RWPE2 (cell line): Measurements from ENCODE around the gene GPR68.

Experiments
- ATAC-seq: fragments of 200-7000 bp; cut with Tn5 transposase; 3 replicates; pipeline ENCODE4 v1.9.1; 2021; ENCODE audit warnings: low read depth
- DNase-seq: peaks from one replicate; pipeline ENCODE4 v3.0.0-alpha.2; 2020; ENCODE audit warnings: low spot score
- H3K27ac ChIP-seq: fragments of 450-650 bp; 2 replicates; pipeline ENCODE4 v1.5.1; 2017; ENCODE audit warnings: mild to moderate bottlenecking; ENCODE audit not compliant: poor library complexity, severe bottlenecking
- H3K27me3 ChIP-seq: fragments of 250-450 bp; sonication (Bioruptor Pico); 2 replicates; pipeline ENCODE4 v1.5.1; 2021; ENCODE audit warnings: mild to moderate bottlenecking, moderate library complexity; ENCODE audit not compliant: insufficient read depth, poor library complexity, severe bottlenecking
- H3K36me3 ChIP-seq: fragments of 250-450 bp; sonication (Bioruptor Pico); 2 replicates; pipeline ENCODE4 v1.5.1; 2020; ENCODE audit warnings: low read depth, mild to moderate bottlenecking, moderate library complexity
- H3K4me1 ChIP-seq: fragments of 250-450 bp; sonication (Bioruptor Pico); 2 replicates; pipeline ENCODE4 v1.5.1; 2021; ENCODE audit warnings: mild to moderate bottlenecking, moderate library complexity; ENCODE audit not compliant: insufficient read depth, poor library complexity, severe bottlenecking
- H3K4me3 ChIP-seq: fragments of 250-450 bp; sonication (Bioruptor Pico); 2 replicates; pipeline ENCODE4 v1.5.1; 2021; ENCODE audit warnings: mild to moderate bottlenecking, moderate library complexity; ENCODE audit not compliant: severe bottlenecking
- H3K9me3 ChIP-seq: fragments of 250-450 bp; sonication (Bioruptor Pico); 2 replicates; pipeline ENCODE4 v1.5.1; 2021; ENCODE audit warnings: mild to moderate bottlenecking, moderate library complexity; ENCODE audit not compliant: severe bottlenecking
- TF ChIP-seq, protein P1 (sequence below): fragments of 450-650 bp; IDR thresholded peaks from one replicate; pipeline ENCODE4 v1.5.1; 2017; ENCODE audit warnings: mild to moderate bottlenecking, moderate library complexity; ENCODE audit not compliant: poor library complexity, severe bottlenecking

GPR68 gene

DNA sequence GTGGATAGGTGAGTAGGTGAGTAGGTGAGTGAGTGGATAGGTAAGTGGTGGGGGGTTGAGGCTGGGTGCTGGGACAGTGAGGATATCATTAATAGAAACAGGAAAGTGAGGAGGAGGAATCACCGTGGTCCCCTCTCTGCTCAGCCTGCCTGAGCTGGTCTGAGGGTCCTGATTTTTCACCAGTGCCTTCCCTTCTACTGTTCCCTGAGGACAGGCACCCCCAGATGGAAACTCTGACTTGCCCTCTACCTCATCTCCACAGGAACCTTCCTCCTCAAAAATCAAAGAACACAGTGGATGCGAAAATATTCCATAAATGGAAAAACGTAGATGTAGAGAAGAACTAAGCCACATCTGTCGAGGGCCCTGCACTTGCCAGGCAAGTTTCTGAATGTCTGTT is 1.9 kb downstream of the GPR68 start:
- Histone ChIP-seq H3K27me3 (no peaks in the 10 kb centered on the region), H3K27ac (peak overlapping the region; percentile 73), H3K36me3 (no peaks in the 10 kb centered on the region), H3K4me1 (peaks cover 14% of the 10 kb centered on the region), H3K4me3 (no peak overlapping the region), H3K9me3 (peaks cover 2% of the 10 kb centered on the region)
- TF ChIP-seq, protein P1, sequence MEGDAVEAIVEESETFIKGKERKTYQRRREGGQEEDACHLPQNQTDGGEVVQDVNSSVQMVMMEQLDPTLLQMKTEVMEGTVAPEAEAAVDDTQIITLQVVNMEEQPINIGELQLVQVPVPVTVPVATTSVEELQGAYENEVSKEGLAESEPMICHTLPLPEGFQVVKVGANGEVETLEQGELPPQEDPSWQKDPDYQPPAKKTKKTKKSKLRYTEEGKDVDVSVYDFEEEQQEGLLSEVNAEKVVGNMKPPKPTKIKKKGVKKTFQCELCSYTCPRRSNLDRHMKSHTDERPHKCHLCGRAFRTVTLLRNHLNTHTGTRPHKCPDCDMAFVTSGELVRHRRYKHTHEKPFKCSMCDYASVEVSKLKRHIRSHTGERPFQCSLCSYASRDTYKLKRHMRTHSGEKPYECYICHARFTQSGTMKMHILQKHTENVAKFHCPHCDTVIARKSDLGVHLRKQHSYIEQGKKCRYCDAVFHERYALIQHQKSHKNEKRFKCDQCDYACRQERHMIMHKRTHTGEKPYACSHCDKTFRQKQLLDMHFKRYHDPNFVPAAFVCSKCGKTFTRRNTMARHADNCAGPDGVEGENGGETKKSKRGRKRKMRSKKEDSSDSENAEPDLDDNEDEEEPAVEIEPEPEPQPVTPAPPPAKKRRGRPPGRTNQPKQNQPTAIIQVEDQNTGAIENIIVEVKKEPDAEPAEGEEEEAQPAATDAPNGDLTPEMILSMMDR = no peak
- DNase-seq = no peak
- no peak for ATAC-seq

DNA sequence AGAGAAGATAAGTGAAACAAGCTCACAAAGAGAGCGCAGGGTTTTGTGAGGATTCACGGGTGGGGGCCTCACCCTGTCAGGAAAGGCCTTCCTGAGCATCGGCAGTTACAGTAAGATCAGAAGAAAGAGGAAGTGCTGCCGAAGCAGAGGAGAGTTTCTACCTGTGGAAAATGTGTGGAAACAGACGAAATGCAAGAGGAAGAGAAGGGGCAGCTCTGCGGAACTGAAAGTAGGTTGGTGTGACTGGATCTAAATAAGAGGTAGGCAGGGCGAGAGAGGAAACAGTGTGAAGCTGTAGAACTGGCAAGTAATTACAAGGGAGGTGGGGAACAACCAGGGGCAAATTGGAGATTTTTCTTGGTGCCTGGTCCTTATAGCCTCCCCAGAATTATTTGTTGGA is 2.6 kb downstream of the GPR68 start:
- DNase-seq = no peak
- TF ChIP-seq, protein P1 = no peak
- no peaks in the 10 kb centered on the region for H3K36me3 ChIP-seq

DNA sequence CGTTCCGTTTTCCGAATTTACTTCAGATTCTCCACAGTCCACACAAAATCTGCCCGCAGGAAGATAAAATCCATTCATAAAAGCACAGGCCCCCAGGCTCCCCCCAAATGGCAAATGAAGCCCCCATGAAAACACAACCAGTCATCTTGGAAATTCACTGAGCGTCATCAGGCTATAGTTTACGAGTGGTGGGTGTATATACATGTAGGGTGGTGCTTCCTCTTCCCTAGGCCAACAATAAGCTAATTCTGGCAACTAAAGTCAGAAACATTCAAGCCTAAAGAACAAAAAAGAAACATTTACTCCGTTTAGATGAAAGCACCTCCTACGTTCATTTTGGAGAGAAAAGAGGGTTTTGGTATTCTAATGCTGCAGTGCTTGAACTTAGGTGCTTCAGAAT is 5.8 kb downstream of the GPR68 start:
- H3K4me1 ChIP-seq = peaks cover 8% of the 10 kb centered on the region
- peaks cover 2% of the 10 kb centered on the region for H3K9me3 ChIP-seq
- H3K4me3 ChIP-seq = no peak overlapping the region
- TF ChIP-seq, protein P1 = no peak
- ATAC-seq (no peak), DNase-seq (no peak)
- H3K36me3 ChIP-seq = no peaks in the 10 kb centered on the region
- no peak overlapping the region for H3K27ac ChIP-seq
- H3K27me3 ChIP-seq = no peaks in the 10 kb centered on the region

More for the DNA sequence above, 2.6 kb downstream of the GPR68 start:
- no peak overlapping the region for H3K27ac ChIP-seq
- H3K4me1 ChIP-seq = peaks cover 14% of the 10 kb centered on the region
- H3K9me3 ChIP-seq = peaks cover 2% of the 10 kb centered on the region
- no peak for ATAC-seq
- no peaks in the 10 kb centered on the region for H3K27me3 ChIP-seq
- no peak overlapping the region for H3K4me3 ChIP-seq

DNA sequence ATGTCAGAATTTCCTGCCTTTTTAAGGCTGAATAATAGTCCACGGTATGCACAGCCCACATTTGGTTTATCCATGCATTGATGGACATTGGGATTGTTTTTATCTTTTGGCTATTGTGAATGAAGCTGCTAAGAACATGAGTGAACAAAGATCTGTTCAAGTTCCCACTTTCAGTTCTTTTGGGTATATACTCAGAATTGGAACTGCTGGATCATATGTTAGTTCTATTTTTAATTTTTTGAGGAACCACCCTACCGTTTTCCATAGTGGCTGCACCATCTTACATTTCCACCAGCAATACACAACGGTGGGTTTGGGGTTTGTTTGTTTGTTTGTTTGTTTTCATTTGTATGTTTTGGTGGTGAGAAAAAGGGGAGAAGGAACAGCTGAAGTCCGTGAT is 6.4 kb downstream of the GPR68 start:
- no peaks in the 10 kb centered on the region for H3K27me3 ChIP-seq
- H3K4me3 ChIP-seq = no peak overlapping the region
- H3K27ac ChIP-seq = no peak overlapping the region
- no peak for ATAC-seq
- no peak for DNase-seq
- H3K9me3 ChIP-seq = peaks cover 2% of the 10 kb centered on the region
- H3K36me3 ChIP-seq = no peaks in the 10 kb centered on the region
- H3K4me1 ChIP-seq = peaks cover 2% of the 10 kb centered on the region
- TF ChIP-seq, protein P1 = no peak

DNA sequence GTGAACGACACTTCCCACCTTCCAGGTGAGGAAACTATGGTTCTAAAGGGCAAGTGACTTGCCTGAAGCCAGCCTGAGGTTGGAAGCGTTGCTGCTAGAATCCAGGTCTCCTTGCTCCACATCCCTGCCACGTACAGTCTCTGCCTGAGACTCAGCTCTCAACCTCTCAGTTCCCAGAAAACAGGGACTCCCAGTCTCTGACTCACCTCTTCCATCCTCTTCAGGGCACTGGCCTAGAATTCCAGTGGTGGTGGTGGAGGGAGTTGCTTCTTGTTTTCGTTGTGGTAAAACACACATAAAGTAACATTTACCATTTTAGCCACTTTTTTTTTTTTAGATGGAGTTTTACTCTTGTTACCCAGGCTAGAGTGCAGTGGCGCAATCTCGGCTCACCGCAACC is 7.3 kb downstream of the GPR68 start:
- H3K36me3 ChIP-seq = no peaks in the 10 kb centered on the region
- no peaks in the 10 kb centered on the region for H3K27me3 ChIP-seq
- no peak overlapping the region for H3K4me3 ChIP-seq
- no peak overlapping the region for H3K27ac ChIP-seq
- ATAC-seq (peak; percentile 63; the same call in 2 of the 3 replicates), DNase-seq (no peak)
- peaks cover 2% of the 10 kb centered on the region for H3K9me3 ChIP-seq
- no peaks in the 10 kb centered on the region for H3K4me1 ChIP-seq
- TF ChIP-seq, protein P1 = no peak
